ENCODE data around the gene IFI27.

DNA sequence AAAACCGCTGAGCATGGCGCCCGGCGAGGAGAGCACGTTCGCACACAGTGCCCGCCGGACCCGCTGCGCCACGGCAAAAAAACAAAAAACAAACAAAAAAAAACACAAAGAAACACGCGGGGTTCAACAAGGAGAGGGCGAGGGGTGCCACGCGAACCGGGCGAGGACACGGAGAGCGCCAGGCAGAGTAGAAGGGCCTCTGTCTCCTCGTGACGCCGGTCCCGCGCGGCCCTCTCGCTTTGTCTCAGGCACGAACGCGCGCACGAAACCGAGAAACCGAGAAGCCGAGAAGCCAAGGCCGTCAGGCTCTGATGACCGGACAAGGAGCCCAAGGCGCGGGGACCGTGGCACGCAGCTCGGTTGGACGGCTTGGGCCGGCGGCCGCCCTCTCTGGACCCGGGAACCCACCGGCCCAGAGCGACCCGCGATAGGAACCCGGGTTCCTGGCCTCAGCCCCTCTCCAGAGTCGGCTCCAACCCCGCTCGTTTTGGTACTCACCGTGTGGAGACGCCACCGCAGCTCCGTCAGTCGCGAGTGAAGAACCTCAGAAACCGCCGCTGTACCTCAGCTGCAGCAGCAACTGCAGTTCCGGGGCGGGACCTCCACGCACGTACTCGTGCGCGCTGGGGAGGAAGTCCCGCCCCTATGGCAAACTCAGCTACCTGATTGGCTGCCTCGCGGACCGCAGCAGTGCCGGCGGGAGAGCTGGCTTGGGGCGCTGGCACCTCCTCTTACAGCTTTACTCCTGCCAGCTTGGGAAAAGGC, 29.7 kb upstream of the IFI27 start, which contains the start of the genes DDX24 and IFI27L1:
- TF ChIP-seq, protein P1, sequence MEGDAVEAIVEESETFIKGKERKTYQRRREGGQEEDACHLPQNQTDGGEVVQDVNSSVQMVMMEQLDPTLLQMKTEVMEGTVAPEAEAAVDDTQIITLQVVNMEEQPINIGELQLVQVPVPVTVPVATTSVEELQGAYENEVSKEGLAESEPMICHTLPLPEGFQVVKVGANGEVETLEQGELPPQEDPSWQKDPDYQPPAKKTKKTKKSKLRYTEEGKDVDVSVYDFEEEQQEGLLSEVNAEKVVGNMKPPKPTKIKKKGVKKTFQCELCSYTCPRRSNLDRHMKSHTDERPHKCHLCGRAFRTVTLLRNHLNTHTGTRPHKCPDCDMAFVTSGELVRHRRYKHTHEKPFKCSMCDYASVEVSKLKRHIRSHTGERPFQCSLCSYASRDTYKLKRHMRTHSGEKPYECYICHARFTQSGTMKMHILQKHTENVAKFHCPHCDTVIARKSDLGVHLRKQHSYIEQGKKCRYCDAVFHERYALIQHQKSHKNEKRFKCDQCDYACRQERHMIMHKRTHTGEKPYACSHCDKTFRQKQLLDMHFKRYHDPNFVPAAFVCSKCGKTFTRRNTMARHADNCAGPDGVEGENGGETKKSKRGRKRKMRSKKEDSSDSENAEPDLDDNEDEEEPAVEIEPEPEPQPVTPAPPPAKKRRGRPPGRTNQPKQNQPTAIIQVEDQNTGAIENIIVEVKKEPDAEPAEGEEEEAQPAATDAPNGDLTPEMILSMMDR (conservative IDR thresholded peaks at IDR 0.05; ENCODE audit: low read depth, low read length): no peak
- TF ChIP-seq EZH2 (IDR thresholded peaks at IDR 0.05; ENCODE audit: low read length, unreplicated experiment) (no peak), EZH2phosphoT487 (IDR thresholded peaks at IDR 0.05; ENCODE audit: borderline replicate concordance, low read length) (no peak)

Measured in PC-3 (cell line).